Measurements from ENCODE around the gene DDX21.
"Not testable (repeated sequence)": the region's sequence is repeated elsewhere in the genome, so short reads cannot be mapped to it uniquely, and the experiment has no call there.

Gene DDX21

DNA sequence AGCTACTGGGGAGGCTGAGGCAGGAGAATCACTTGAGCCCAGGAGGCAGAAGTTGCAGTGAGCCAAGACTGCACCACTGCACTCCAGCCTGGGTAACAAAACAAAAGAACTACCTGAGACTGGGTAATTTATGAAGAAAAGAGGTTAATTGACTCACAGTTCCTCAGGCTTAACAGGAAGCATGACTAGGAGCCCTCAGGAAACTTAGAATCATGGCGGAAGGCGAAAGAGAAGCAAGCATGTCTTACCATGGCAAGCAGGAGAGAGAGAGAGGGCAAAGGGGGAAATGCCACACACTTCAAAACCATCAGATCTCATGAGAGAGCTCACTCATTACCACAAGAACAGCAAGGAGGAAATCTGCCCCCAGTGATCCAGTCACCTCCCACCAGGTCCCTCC, 56.8 kb downstream of the DDX21 start:
- not testable (repeated sequence) for H2BK120ac ChIP-seq (ENCODE audit: insufficient read depth, low read length, poor library complexity)

DNA sequence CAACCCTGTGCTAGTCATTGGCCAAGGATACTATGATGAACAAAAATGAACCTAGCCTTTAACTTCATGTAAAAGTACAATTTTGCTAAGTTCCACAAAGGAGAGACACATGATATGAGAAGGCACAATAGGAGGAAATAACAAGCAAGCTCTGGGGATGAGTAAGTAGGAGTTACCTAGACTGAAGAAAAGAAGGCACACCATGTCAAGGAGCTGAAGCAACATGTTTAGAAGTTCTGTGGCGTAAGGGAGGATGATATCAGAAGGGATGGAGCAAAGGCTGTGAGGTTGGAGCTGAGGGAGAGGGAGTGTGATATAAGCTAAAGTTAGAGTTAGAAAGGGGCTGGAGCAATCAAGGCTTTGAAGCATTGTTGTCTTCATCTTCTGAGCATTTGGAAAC, 58.2 kb downstream of the DDX21 start:
- Histone ChIP-seq H3K18ac (ENCODE audit: low read length) (no peak overlapping the region), H4K12ac (ENCODE audit: low read depth, low read length) (no peak overlapping the region), H3K9me3 (ENCODE audit: insufficient read depth, low read depth, low read length) (no peaks in the 10 kb centered on the region), H3K79me2 (ENCODE audit: control insufficient read depth, insufficient read depth, low read length, poor library complexity) (no peaks in the 10 kb centered on the region), H4K8ac (ENCODE audit: low read depth, low read length) (no peak overlapping the region), H3K4me1 (ENCODE audit: control insufficient read depth in 1 of 2, insufficient read depth in 2 of 2, low read length in 2 of 2) (no peaks in the 10 kb centered on the region), H3K4ac (ENCODE audit: low read depth, low read length) (no peak overlapping the region), H4K91ac (ENCODE audit: low read depth, low read length) (no peak overlapping the region), H3K4me2 (ENCODE audit: low read length) (no peak overlapping the region), H2BK12ac (ENCODE audit: low read length) (no peak overlapping the region), H3K27me3 (ENCODE audit: insufficient read depth, low read length) (no peaks in the 10 kb centered on the region), H2BK120ac (ENCODE audit: insufficient read depth, low read length, poor library complexity) (no peak overlapping the region), H3K4me3 (ENCODE audit: low read depth, low read length) (no peak overlapping the region), H2AFZ (ENCODE audit: insufficient read depth, low read length, poor library complexity) (no peak overlapping the region), H3K79me1 (ENCODE audit: low read length) (no peaks in the 10 kb centered on the region), H3K23ac (ENCODE audit: low read length) (no peak overlapping the region), H2AK5ac (ENCODE audit: low read length) (no peak overlapping the region), H3K9ac (ENCODE audit: low read length) (no peak overlapping the region), H3K36me3 (ENCODE audit: control insufficient read depth in 1 of 2, insufficient read depth in 2 of 2, low read length in 2 of 2) (peaks cover 11 to 13% of the 10 kb centered on the region in 2 experiments), H2BK5ac (ENCODE audit: low read depth, low read length, poor library complexity) (no peak overlapping the region), H3K14ac (ENCODE audit: low read length) (no peak overlapping the region), H3K27ac (ENCODE audit: low read depth, low read length) (no peak overlapping the region)
- DNase-seq = no peak
- whole genome bisulfite sequencing (ENCODE audit: extremely low coverage, insufficient coverage, insufficient read length) = no CpG with 5 or more reads among the region's 1 CpG

More for the DNA sequence above, 56.8 kb downstream of the DDX21 start:
- H4K12ac ChIP-seq (ENCODE audit: low read depth, low read length); H3K4me1 ChIP-seq (ENCODE audit: control insufficient read depth in 1 of 2, insufficient read depth in 2 of 2, low read length in 2 of 2); H3K9me3 ChIP-seq (ENCODE audit: insufficient read depth, low read depth, low read length); H3K23ac ChIP-seq (ENCODE audit: low read length); H3K79me2 ChIP-seq (ENCODE audit: control insufficient read depth, insufficient read depth, low read length, poor library complexity); H3K14ac ChIP-seq (ENCODE audit: low read length); H3K4me3 ChIP-seq (ENCODE audit: low read depth, low read length); H3K4ac ChIP-seq (ENCODE audit: low read depth, low read length); H2BK12ac ChIP-seq (ENCODE audit: low read length); H3K79me1 ChIP-seq (ENCODE audit: low read length); H4K8ac ChIP-seq (ENCODE audit: low read depth, low read length); H3K9ac ChIP-seq (ENCODE audit: low read length); H2BK5ac ChIP-seq (ENCODE audit: low read depth, low read length, poor library complexity); H2AK5ac ChIP-seq (ENCODE audit: low read length); H2AFZ ChIP-seq (ENCODE audit: insufficient read depth, low read length, poor library complexity); H4K91ac ChIP-seq (ENCODE audit: low read depth, low read length); H3K18ac ChIP-seq (ENCODE audit: low read length); H3K27ac ChIP-seq (ENCODE audit: low read depth, low read length); H3K27me3 ChIP-seq (ENCODE audit: insufficient read depth, low read length); H3K4me2 ChIP-seq (ENCODE audit: low read length); DNase-seq: not testable (repeated sequence)
- peaks cover 12 to 13% of the 10 kb centered on the region in 2 experiments for H3K36me3 ChIP-seq (ENCODE audit: control insufficient read depth in 1 of 2, insufficient read depth in 2 of 2, low read length in 2 of 2)
- WGBS (ENCODE audit: extremely low coverage, insufficient coverage, insufficient read length) = no CpG with 5 or more reads among the region's 2 CpGs

DNA sequence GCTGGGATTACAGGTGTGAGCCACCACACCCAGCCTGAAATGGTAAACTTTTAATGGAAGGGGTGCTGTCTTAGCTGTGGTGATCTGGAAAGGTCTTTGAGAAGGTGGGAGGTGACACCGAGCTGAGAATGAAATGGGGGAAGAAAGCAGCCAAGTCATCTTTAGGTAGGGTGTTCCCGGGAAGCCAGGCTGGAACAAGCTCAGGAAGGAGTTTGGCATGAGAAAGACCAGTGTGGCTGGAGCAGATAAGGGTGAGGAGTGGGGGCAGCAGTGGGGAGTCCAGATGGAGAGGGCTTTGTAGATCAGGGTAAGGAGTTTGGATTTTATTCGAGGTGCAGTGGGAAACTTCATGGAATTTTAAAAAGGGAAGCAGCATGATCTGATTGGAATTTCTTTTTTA, 62.6 kb downstream of the DDX21 start:
- Histone ChIP-seq H3K9me3 (ENCODE audit: insufficient read depth, low read depth, low read length) (peaks cover 3% of the 10 kb centered on the region), H2AFZ (ENCODE audit: insufficient read depth, low read length, poor library complexity) (no peak overlapping the region)
- no CpG with 5 or more reads among the region's 3 CpGs for WGBS (ENCODE audit: extremely low coverage, insufficient coverage, insufficient read length)

DNA sequence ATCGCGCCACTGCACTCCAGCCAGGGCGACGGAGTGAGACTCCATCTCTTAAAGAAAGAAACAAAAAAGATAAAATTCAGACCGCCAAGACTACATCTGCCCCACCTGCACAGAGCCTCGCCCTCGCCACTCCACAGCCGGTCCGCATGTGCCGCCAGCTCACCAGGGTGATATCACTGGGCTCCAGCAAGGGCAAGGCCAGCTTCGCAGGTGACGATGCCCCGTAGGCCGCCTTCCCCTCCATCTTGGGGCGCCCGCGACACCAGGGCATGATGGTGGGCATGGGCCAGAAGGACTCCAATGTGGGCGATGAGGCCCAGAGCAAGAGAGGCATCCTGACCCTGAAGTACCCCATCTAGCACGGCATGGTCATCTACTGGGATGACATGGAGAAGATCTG, 66.6 kb downstream of the DDX21 start:
- Histone ChIP-seq H4K91ac (ENCODE audit: low read depth, low read length) (no peak overlapping the region), H3K4me3 (ENCODE audit: low read depth, low read length) (no peak overlapping the region), H2AFZ (ENCODE audit: insufficient read depth, low read length, poor library complexity) (no peak overlapping the region), H3K4ac (ENCODE audit: low read depth, low read length) (no peak overlapping the region), H3K9ac (ENCODE audit: low read length) (no peak overlapping the region), H3K4me2 (ENCODE audit: low read length) (no peak overlapping the region), H3K36me3 (ENCODE audit: control insufficient read depth in 1 of 2, insufficient read depth in 2 of 2, low read length in 2 of 2) (no peaks in the 10 kb centered on the region), H4K8ac (ENCODE audit: low read depth, low read length) (no peak overlapping the region), H2BK5ac (ENCODE audit: low read depth, low read length, poor library complexity) (no peak overlapping the region), H3K23ac (ENCODE audit: low read length) (no peak overlapping the region), H3K79me1 (ENCODE audit: low read length) (no peaks in the 10 kb centered on the region), H2BK12ac (ENCODE audit: low read length) (no peak overlapping the region), H3K27ac (ENCODE audit: low read depth, low read length) (no peak overlapping the region), H3K14ac (ENCODE audit: low read length) (no peak overlapping the region), H3K9me3 (ENCODE audit: insufficient read depth, low read depth, low read length) (peaks cover 3% of the 10 kb centered on the region), H3K18ac (ENCODE audit: low read length) (no peak overlapping the region), H3K27me3 (ENCODE audit: insufficient read depth, low read length) (no peaks in the 10 kb centered on the region), H4K12ac (ENCODE audit: low read depth, low read length) (no peak overlapping the region), H2BK120ac (ENCODE audit: insufficient read depth, low read length, poor library complexity) (no peak overlapping the region), H3K4me1 (ENCODE audit: control insufficient read depth in 1 of 2, insufficient read depth in 2 of 2, low read length in 2 of 2) (no peaks in the 10 kb centered on the region), H3K79me2 (ENCODE audit: control insufficient read depth, insufficient read depth, low read length, poor library complexity) (no peaks in the 10 kb centered on the region), H2AK5ac (ENCODE audit: low read length) (no peak overlapping the region)
- no CpG with 5 or more reads among the region's 19 CpGs for WGBS (ENCODE audit: extremely low coverage, insufficient coverage, insufficient read length)
- no peak for DNase-seq

More for the DNA sequence above, 62.6 kb downstream of the DDX21 start:
- Histone ChIP-seq H4K12ac (ENCODE audit: low read depth, low read length) (no peak overlapping the region), H4K8ac (ENCODE audit: low read depth, low read length) (no peak overlapping the region), H3K36me3 (ENCODE audit: control insufficient read depth in 1 of 2, insufficient read depth in 2 of 2, low read length in 2 of 2) (peaks cover 5% of the 10 kb centered on the region in 2 experiments), H3K4me3 (ENCODE audit: low read depth, low read length) (no peak overlapping the region), H3K27me3 (ENCODE audit: insufficient read depth, low read length) (no peaks in the 10 kb centered on the region), H3K4me2 (ENCODE audit: low read length) (no peak overlapping the region), H3K14ac (ENCODE audit: low read length) (no peak overlapping the region), H3K9ac (ENCODE audit: low read length) (no peak overlapping the region), H2BK120ac (ENCODE audit: insufficient read depth, low read length, poor library complexity) (no peak overlapping the region), H3K23ac (ENCODE audit: low read length) (no peak overlapping the region), H3K4me1 (ENCODE audit: control insufficient read depth in 1 of 2, insufficient read depth in 2 of 2, low read length in 2 of 2) (no peaks in the 10 kb centered on the region), H2BK12ac (ENCODE audit: low read length) (no peak overlapping the region), H2BK5ac (ENCODE audit: low read depth, low read length, poor library complexity) (peak overlapping the region; percentile 17), H3K27ac (ENCODE audit: low read depth, low read length) (no peak overlapping the region), H3K79me1 (ENCODE audit: low read length) (no peaks in the 10 kb centered on the region), H3K79me2 (ENCODE audit: control insufficient read depth, insufficient read depth, low read length, poor library complexity) (no peaks in the 10 kb centered on the region), H2AK5ac (ENCODE audit: low read length) (no peak overlapping the region), H3K4ac (ENCODE audit: low read depth, low read length) (no peak overlapping the region), H4K91ac (ENCODE audit: low read depth, low read length) (no peak overlapping the region), H3K18ac (ENCODE audit: low read length) (no peak overlapping the region)
- DNase-seq = no peak
